ENCODE results near the gene DUS2. TPM values are rescaled to one million over a fixed set of nuclear protein-coding genes. Genes with fewer than 3 reads are reported as not detected.
A peak's percentile ranks its signal among the peaks of the same experiment; 100 is the strongest.
"Not testable (repeated sequence)": the region's sequence is repeated elsewhere in the genome, so short reads cannot be mapped to it uniquely, and the experiment has no call there.

The DUS2 gene
- polyA plus RNA-seq, 3 donors from 2014 or later = 9.3 to 23.7 (median 16.8) TPM

- no peaks in the 10 kb centered on the region for H3K9me3 Mint-ChIP-seq
- H3K27me3 Mint-ChIP-seq (ENCODE audit: low read depth in 3 of 3) = peaks cover 0 to 5% (median 3%) of the 10 kb centered on the region in 3 donors
- H3K4me3 Mint-ChIP-seq = peak overlapping the region; percentile 62 to 86 (median 77)
- peak; percentile 75 to 85 (median 82) for DNase-seq
- peak overlapping the region; percentile 92 to 100 (median 99) for H3K27ac Mint-ChIP-seq
- no peaks in the 10 kb centered on the region for H3K36me3 Mint-ChIP-seq
- H3K4me1 Mint-ChIP-seq = peaks cover 28 to 41% of the 10 kb centered on the region in 2 donors
These were observed 17.2 kb upstream of the DUS2 start for GRCh38 chr16:68005786-68006286.

- no peaks in the 10 kb centered on the region for H3K9me3 Mint-ChIP-seq
- peaks cover 31 to 45% of the 10 kb centered on the region in 2 donors for H3K4me1 Mint-ChIP-seq
These were observed 13.8 kb upstream of the DUS2 start for GRCh38 chr16:68009157-68009735.

GRCh38 chr16:68009872-68010271 is 13.2 kb upstream of the DUS2 start:
- H3K4me1 Mint-ChIP-seq = peaks cover 30 to 42% of the 10 kb centered on the region in 2 donors
- H3K27ac Mint-ChIP-seq = peak overlapping the region in 5 of 6 donors; percentile 56 to 87 (median 69)
- H3K4me3 Mint-ChIP-seq; H3K9me3 Mint-ChIP-seq; H3K36me3 Mint-ChIP-seq; H3K27me3 Mint-ChIP-seq (ENCODE audit: low read depth in 3 of 3); DNase-seq: not testable (repeated sequence)

More at GRCh38 chr16:68009157-68009735, 13.8 kb upstream of the DUS2 start:
- no peak overlapping the region for H3K4me3 Mint-ChIP-seq
- no peak for DNase-seq
- H3K36me3 Mint-ChIP-seq = no peaks in the 10 kb centered on the region
- H3K27ac Mint-ChIP-seq = peak overlapping the region; percentile 37 to 87 (median 66)
- peaks cover 0 to 5% (median 3%) of the 10 kb centered on the region in 3 donors for H3K27me3 Mint-ChIP-seq (ENCODE audit: low read depth in 3 of 3)

GRCh38 chr16:68013440-68013839 is 9.6 kb upstream of the DUS2 start:
- Mint-ChIP-seq H3K27ac (peak overlapping the region in 5 of 6 donors; percentile 54 to 85 (median 78)), H3K9me3 (no peaks in the 10 kb centered on the region), H3K4me1 (peaks cover 12 to 19% of the 10 kb centered on the region in 2 donors), H3K27me3 (ENCODE audit: low read depth in 3 of 3) (peaks cover 0 to 2% (median 0%) of the 10 kb centered on the region in 3 donors), H3K4me3 (peak overlapping the region in 2 of 5 donors; percentile 1 to 23), H3K36me3 (no peaks in the 10 kb centered on the region)
- peak in 1 of 3 donors; percentile 24 for DNase-seq

- Mint-ChIP-seq H3K4me1 (peaks cover 12 to 15% of the 10 kb centered on the region in 2 donors), H3K27ac (peak within 1 kb of the TSS in 1 of 6 donors; percentile 50)
- DNase-seq = no peak
These were observed 7.4 kb upstream of the DUS2 start, which contains the start of gene DPEP2NB for GRCh38 chr16:68015681-68016080. TSS of gene DPEP2NB (minus strand) at chr16:68015911. CDS start at chr16:68015770, 141 bp downstream.

GRCh38 chr16:68019167-68019680 is 3.9 kb upstream of the DUS2 start:
- Mint-ChIP-seq H3K36me3 (peaks cover 0 to 3% (median 0%) of the 10 kb centered on the region in 3 donors), H3K4me1 (peaks cover 31 to 37% of the 10 kb centered on the region in 2 donors), H3K9me3 (no peaks in the 10 kb centered on the region), H3K27ac (peak overlapping the region in 3 of 6 donors; percentile 35 to 55 (median 50)), H3K27me3 (ENCODE audit: low read depth in 3 of 3) (peaks cover 8 to 15% (median 12%) of the 10 kb centered on the region in 3 donors), H3K4me3 (no peak overlapping the region)
- DNase-seq = no peak

More at GRCh38 chr16:68015681-68016080, 7.4 kb upstream of the DUS2 start, which contains the start of gene DPEP2NB:
- Mint-ChIP-seq H3K36me3 (no peaks in the 10 kb centered on the region), H3K27me3 (ENCODE audit: low read depth in 3 of 3) (peaks cover 0 to under 1% (median 0%) of the 10 kb centered on the region in 3 donors), H3K9me3 (no peaks in the 10 kb centered on the region), H3K4me3 (no peak within 1 kb of the TSS)

- peaks cover 0 to 6% (median 0%) of the 10 kb centered on the region in 3 donors for H3K36me3 Mint-ChIP-seq
- peak overlapping the region; percentile 94 to 99 (median 98) for H3K4me3 Mint-ChIP-seq
- no peak for DNase-seq
- H3K27me3 Mint-ChIP-seq (ENCODE audit: low read depth in 3 of 3) = peaks cover 8 to 15% (median 12%) of the 10 kb centered on the region in 3 donors
- peak overlapping the region in 3 of 6 donors; percentile 96 to 99 (median 98) for H3K27ac Mint-ChIP-seq
- H3K9me3 Mint-ChIP-seq = no peaks in the 10 kb centered on the region
- H3K4me1 Mint-ChIP-seq = peaks cover 35 to 37% of the 10 kb centered on the region in 2 donors
These were observed 1.6 kb upstream of the DUS2 start for GRCh38 chr16:68021490-68021889.

GRCh38 chr16:68022278-68022727 is 781 bp upstream of the DUS2 start:
- H3K4me1 Mint-ChIP-seq = peaks cover 35 to 37% of the 10 kb centered on the region in 2 donors
- peaks cover 8 to 19% (median 12%) of the 10 kb centered on the region in 3 donors for H3K27me3 Mint-ChIP-seq (ENCODE audit: low read depth in 3 of 3)
- peaks cover 0 to 6% (median 0%) of the 10 kb centered on the region in 3 donors for H3K36me3 Mint-ChIP-seq
- H3K9me3 Mint-ChIP-seq = no peaks in the 10 kb centered on the region
- peak overlapping the region; percentile 92 to 99 (median 98) for H3K27ac Mint-ChIP-seq
- DNase-seq = no peak
- H3K4me3 Mint-ChIP-seq = peak overlapping the region; percentile 94 to 99 (median 98)

GRCh38 chr16:68028996-68029395 is 5.9 kb downstream of the DUS2 start:
- no peak overlapping the region for H3K27ac Mint-ChIP-seq
- no peak overlapping the region for H3K4me3 Mint-ChIP-seq
- H3K27me3 Mint-ChIP-seq (ENCODE audit: low read depth in 3 of 3) = peaks cover 0 to 6% (median 0%) of the 10 kb centered on the region in 3 donors
- DNase-seq = no peak
- H3K9me3 Mint-ChIP-seq = no peaks in the 10 kb centered on the region
- H3K4me1 Mint-ChIP-seq = peaks cover 30 to 39% of the 10 kb centered on the region in 2 donors
- peaks cover 7 to 22% (median 14%) of the 10 kb centered on the region in 3 donors for H3K36me3 Mint-ChIP-seq

GRCh38 chr16:68030108-68030507 is 7.0 kb downstream of the DUS2 start:
- not testable (repeated sequence) for H3K27me3 Mint-ChIP-seq (ENCODE audit: low read depth in 3 of 3); H3K27ac Mint-ChIP-seq; H3K4me3 Mint-ChIP-seq; DNase-seq; H3K9me3 Mint-ChIP-seq
- peaks cover 7 to 22% (median 14%) of the 10 kb centered on the region in 3 donors for H3K36me3 Mint-ChIP-seq
- H3K4me1 Mint-ChIP-seq = peaks cover 28 to 36% of the 10 kb centered on the region in 2 donors

GRCh38 chr16:68031951-68032350 is 8.9 kb downstream of the DUS2 start:
- Mint-ChIP-seq H3K9me3 (no peaks in the 10 kb centered on the region), H3K27ac (peak overlapping the region; percentile 74 to 91 (median 82)), H3K4me1 (peaks cover 34 to 47% of the 10 kb centered on the region in 2 donors), H3K4me3 (peak overlapping the region; percentile 33 to 76 (median 57)), H3K27me3 (ENCODE audit: low read depth in 3 of 3) (peaks cover 0 to 4% (median 0%) of the 10 kb centered on the region in 3 donors), H3K36me3 (peaks cover 10 to 26% (median 15%) of the 10 kb centered on the region in 3 donors)
- DNase-seq = peak; percentile 27 to 48 (median 37)

- Mint-ChIP-seq H3K9me3 (no peaks in the 10 kb centered on the region), H3K4me1 (peaks cover 38 to 48% of the 10 kb centered on the region in 2 donors), H3K4me3 (peak overlapping the region in 3 of 5 donors; percentile 9 to 25 (median 22)), H3K27me3 (ENCODE audit: low read depth in 3 of 3) (peaks cover 0 to 2% (median 2%) of the 10 kb centered on the region in 3 donors), H3K27ac (peak overlapping the region in 5 of 6 donors; percentile 15 to 81 (median 49)), H3K36me3 (peaks cover 3 to 20% (median 12%) of the 10 kb centered on the region in 3 donors)
- DNase-seq = no peak
These were observed 10.0 kb downstream of the DUS2 start for GRCh38 chr16:68033101-68033500.

GRCh38 chr16:68035227-68035626 is 12.1 kb downstream of the DUS2 start:
- peaks cover 0 to 2% (median 2%) of the 10 kb centered on the region in 3 donors for H3K27me3 Mint-ChIP-seq (ENCODE audit: low read depth in 3 of 3)
- no peak for DNase-seq
- no peak overlapping the region for H3K4me3 Mint-ChIP-seq
- H3K4me1 Mint-ChIP-seq = peaks cover 42 to 63% of the 10 kb centered on the region in 2 donors
- no peaks in the 10 kb centered on the region for H3K9me3 Mint-ChIP-seq
- peak overlapping the region in 3 of 6 donors; percentile 18 to 58 (median 49) for H3K27ac Mint-ChIP-seq
- peaks cover 7 to 24% (median 20%) of the 10 kb centered on the region in 3 donors for H3K36me3 Mint-ChIP-seq
